PC-3 (cell line): ENCODE results near the gene STARD7. TPM values are rescaled to one million over a fixed set of nuclear protein-coding genes. Genes with fewer than 3 reads are reported as not detected.

Experiments used
- ATAC-seq: fragments of 200-7000 bp; cut with Tn5 transposase; 2 replicates; pipeline ENCODE4 v1.9.1; 2020; ENCODE audit warnings: mild to moderate bottlenecking, moderate library complexity
- BruUV-seq: library from RNA; stranded (reverse); fragments of 400-500 nt; replicated peaks from 2 replicates; lab custom pipeline; 2021; lab: Mats Ljungman, UMichigan
- CTCF ChIA-PET: fragments of 300-600 bp; sonication (Branson Sonifier 250); formaldehyde crosslinking; loops from one replicate; lab custom pipeline; 2022; ENCODE audit warnings: antibody characterized with exemption; lab: Charles Lee
- POLR2A ChIA-PET: fragments of 300-600 bp; sonication (Branson Sonifier 250); formaldehyde crosslinking; loops from one replicate; lab custom pipeline; 2022; ENCODE audit warnings: antibody characterized with exemption; ENCODE audit not compliant: unreplicated experiment; lab: Charles Lee
- DNase-seq: peaks from one replicate; pipeline ENCODE4 v3.0.0-alpha.2; 2015
- H2AFZ ChIP-seq: fragments of 300-600 bp; sonication (generic); 2 replicates; pipeline ENCODE4 v1.6.0; 2016; ENCODE audit warnings: antibody characterized with exemption, low read length
- H3F3A ChIP-seq: fragments of 300-600 bp; sonication (generic); one replicate; pipeline ENCODE4 v1.6.0; 2017; ENCODE audit warnings: antibody characterized with exemption, low read length, control low read depth, mild to moderate bottlenecking; ENCODE audit not compliant: unreplicated experiment
- H3K27ac ChIP-seq: fragments of 300-600 bp; sonication (generic); 2 replicates; pipeline ENCODE4 v1.5.1; 2016; ENCODE audit warnings: mild to moderate bottlenecking, low read length
- H3K27me3 ChIP-seq: fragments of 300-600 bp; sonication (generic); 2 replicates; pipeline ENCODE4 v1.6.1; 2016; ENCODE audit warnings: low read length, mixed read lengths
- H3K36me3 ChIP-seq: fragments of 300-600 bp; sonication (generic); 2 replicates; pipeline ENCODE4 v1.6.1; 2016; ENCODE audit warnings: low read depth, mixed run types, low read length, mixed read lengths
- H3K4me1 ChIP-seq: fragments of 300-600 bp; sonication (generic); 2 replicates; pipeline ENCODE4 v1.5.1; 2016; ENCODE audit warnings: low read length; ENCODE audit not compliant: insufficient read depth
- H3K4me2 ChIP-seq: fragments of 300-600 bp; sonication (generic); 2 replicates; pipeline ENCODE4 v1.6.0; 2016; ENCODE audit warnings: low read length
- H3K4me3 ChIP-seq: fragments of 300-600 bp; sonication (generic); 2 replicates; pipeline ENCODE4 v1.5.1; 2016; ENCODE audit warnings: mild to moderate bottlenecking, low read length, mixed read lengths
- H3K79me2 ChIP-seq: fragments of 300-600 bp; sonication (generic); 2 replicates; pipeline ENCODE4 v1.6.1; 2017; ENCODE audit warnings: low read length, mixed read lengths
- H3K9ac ChIP-seq: fragments of 300-600 bp; sonication (generic); 2 replicates; pipeline ENCODE4 v1.6.0; 2016; ENCODE audit warnings: mild to moderate bottlenecking, low read length
- H3K9me2 ChIP-seq: fragments of 300-600 bp; sonication (generic); replicated peaks from 2 replicates; pipeline ENCODE4 v1.6.1; 2016; ENCODE audit warnings: mixed run types, low read length, mixed read lengths
- H3K9me3 ChIP-seq: fragments of 300-600 bp; sonication (generic); 2 replicates; pipeline ENCODE4 v1.6.1; 2016; ENCODE audit warnings: low read length, mixed read lengths
- H4K20me1 ChIP-seq: fragments of 300-600 bp; sonication (generic); 2 replicates; pipeline ENCODE4 v1.6.1; 2016; ENCODE audit warnings: low read length, mixed read lengths
- CTCF ChIP-seq: fragments of 300-600 bp; sonication (generic); conservative IDR thresholded peaks from 2 replicates; pipeline ENCODE4 v1.5.1; 2017; ENCODE audit warnings: antibody characterized with exemption, low read depth, mild to moderate bottlenecking, low read length
- EZH2 ChIP-seq: fragments of 300-600 bp; sonication (generic); IDR thresholded peaks from one replicate; pipeline ENCODE4 v1.6.1; 2017; ENCODE audit warnings: antibody characterized with exemption, mild to moderate bottlenecking, low read length; ENCODE audit not compliant: unreplicated experiment
- EZH2phosphoT487 ChIP-seq: fragments of 300-600 bp; sonication (generic); IDR thresholded peaks from 2 replicates; pipeline ENCODE4 v1.6.1; 2018; ENCODE audit warnings: mild to moderate bottlenecking, antibody characterized with exemption, low read length, borderline replicate concordance
- intact Hi-C: fragments of 100-400 bp; cut with micrococcal nuclease; formaldehyde crosslinking; loops from 2 replicates; pipeline ENCODE4 v1.9.0; 2023
- total RNA-seq: library from RNA; depleted of rRNA; stranded (reverse); fragments of >200 nt; gene quantifications from 2 replicates; pipeline ENCODE4 v1.2.3, GENCODE V29; 2014

Gene STARD7
- total RNA-seq, 1 experiment from 2014 or later = 169 TPM

DNA sequence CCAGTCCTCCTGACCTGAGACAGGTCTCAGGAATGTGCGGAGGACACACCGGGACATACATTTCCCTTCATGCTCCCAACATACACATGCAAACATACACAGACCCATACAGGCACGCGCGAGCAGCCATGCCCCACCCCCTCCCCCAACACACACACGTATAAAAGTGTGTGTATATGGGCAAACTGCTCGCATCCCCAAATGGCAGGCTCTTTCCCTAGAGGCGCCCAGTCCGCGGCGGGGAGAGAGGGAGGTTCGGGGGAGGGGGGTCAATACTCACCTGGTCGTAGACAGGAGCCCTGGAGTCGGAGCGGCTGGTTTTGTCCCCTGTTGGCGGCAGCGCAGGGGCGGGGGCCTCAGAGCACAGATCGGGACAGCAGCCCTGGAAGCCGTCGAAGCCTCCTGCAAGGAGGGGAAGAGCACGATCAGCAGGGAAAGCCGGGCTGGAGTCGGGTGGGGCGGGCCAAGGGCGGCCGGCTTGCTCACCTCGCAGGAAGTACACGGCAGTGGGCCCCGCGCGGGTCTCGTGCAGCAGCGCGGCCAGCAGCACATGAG is 64.1 kb downstream of the STARD7 start:
- no peaks in the 10 kb centered on the region for H3K27me3 ChIP-seq
- no peaks in the 10 kb centered on the region for H3K36me3 ChIP-seq
- H3K9me3 ChIP-seq = no peaks in the 10 kb centered on the region
- H3K9ac ChIP-seq = peak overlapping the region; percentile 47; the same call in 1 of the 2 replicates
- peak overlapping the region; percentile 79 for H3K4me3 ChIP-seq
- peak overlapping the region; percentile 85; the same call in 1 of the 2 replicates for H2AFZ ChIP-seq
- H3K79me2 ChIP-seq = peaks cover 12% of the 10 kb centered on the region
- no peaks in the 10 kb centered on the region for H3F3A ChIP-seq
- H3K4me2 ChIP-seq = peak overlapping the region; percentile 74
- TF ChIP-seq EZH2phosphoT487 (no peak), CTCF (no peak), EZH2 (no peak)
- H3K27ac ChIP-seq = no peak overlapping the region
- DNase-seq (peak; percentile 11), ATAC-seq (peak; percentile 32; the same call in 1 of the 2 replicates)
- H3K4me1 ChIP-seq = peaks cover 11% of the 10 kb centered on the region
- POLR2A ChIA-PET = no interaction called here
- intact Hi-C loops = no loop called here
- CTCF ChIA-PET = no interaction called here
- no peaks in the 10 kb centered on the region for H3K9me2 ChIP-seq
- TSS peak; percentile 31 for BruUV-seq
- H4K20me1 ChIP-seq = no peaks in the 10 kb centered on the region

GRCh38 chr2:96143848-96144480 is 64.7 kb downstream of the STARD7 start:
- Histone ChIP-seq H3K4me2 (peak overlapping the region; percentile 74), H2AFZ (0 out of 2 replicates have a peak overlapping the region, but pooled peaks have one; percentile 85), H3K4me3 (peak overlapping the region; percentile 79), H4K20me1 (no peaks in the 10 kb centered on the region), H3K36me3 (no peaks in the 10 kb centered on the region), H3K27me3 (no peaks in the 10 kb centered on the region), H3K27ac (no peak overlapping the region), H3K9ac (no peak overlapping the region), H3K79me2 (peaks cover 12% of the 10 kb centered on the region), H3F3A (no peaks in the 10 kb centered on the region), H3K4me1 (peaks cover 14% of the 10 kb centered on the region), H3K9me2 (no peaks in the 10 kb centered on the region), H3K9me3 (no peaks in the 10 kb centered on the region)
- TF ChIP-seq EZH2 = no peak
- TF ChIP-seq CTCF = peak; percentile 40; the same call in 1 of the 2 replicates
- TF ChIP-seq EZH2phosphoT487 = no peak
- peak; percentile 48 for DNase-seq
- POLR2A ChIA-PET = no interaction called here
- peak; percentile 24; the same call in 1 of the 2 replicates for ATAC-seq
- intact Hi-C loops = no loop called here
- BruUV-seq = no TSS peak
- CTCF ChIA-PET = no interaction called here
